Measurements from ENCODE around the gene PHTF2.

The PHTF2 gene

DNA sequence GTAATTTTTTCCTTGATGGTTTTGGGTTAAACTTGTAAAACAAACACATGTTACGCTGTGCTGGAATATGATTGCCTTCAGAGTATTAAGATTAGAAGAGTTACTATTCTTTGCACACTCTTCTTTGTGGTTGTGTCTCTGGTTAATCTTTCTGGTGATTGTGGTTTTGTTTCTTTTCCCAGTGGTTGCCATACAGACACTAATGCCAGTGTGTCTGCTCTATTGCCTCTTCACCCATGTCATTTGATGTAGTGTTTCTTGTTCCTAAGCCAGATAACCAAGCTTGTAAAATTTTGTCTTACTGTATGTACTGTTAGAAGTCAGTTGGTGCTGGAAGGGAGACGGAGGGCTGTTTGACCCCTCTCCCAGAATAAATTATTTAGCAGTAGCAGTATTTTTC is 124.8 kb downstream of the PHTF2 start:
- ATAC-seq (ENCODE audit: insufficient read depth, low read depth) (peak; percentile 72), DNase-seq (no peak)
- Histone ChIP-seq H3K79me2 (ENCODE audit: insufficient read depth, low read length) (no peaks in the 10 kb centered on the region), H3K4me2 (ENCODE audit: insufficient read depth, low read length) (no peak overlapping the region), H4K20me1 (ENCODE audit: insufficient read depth, low read length) (no peaks in the 10 kb centered on the region), H3K27me3 (ENCODE audit: insufficient read depth, low read length, poor library complexity) (no peaks in the 10 kb centered on the region), H3K4me1 (ENCODE audit: insufficient read depth, low read length) (peaks cover 6% of the 10 kb centered on the region; the same call in 1 of the 2 replicates), H2AFZ (ENCODE audit: low read depth, low read length) (no peak overlapping the region), H3K27ac (ENCODE audit: low read length) (no peak overlapping the region), H3K36me3 (ENCODE audit: insufficient read depth, low read length) (peaks cover 39% of the 10 kb centered on the region; the same call in 1 of the 2 replicates), H3K4me3 (ENCODE audit: low read depth in 1 of 2, low read length in 2 of 2) (no peak overlapping the region), H3K9ac (ENCODE audit: low read depth, low read length) (no peak overlapping the region), H3K9me3 (ENCODE audit: insufficient read depth, low read length, severe bottlenecking) (no peaks in the 10 kb centered on the region)
- no peak for TF ChIP-seq EZH2 (IDR thresholded peaks at IDR 0.05; ENCODE audit: borderline replicate concordance, low read depth, low read length, severe bottlenecking)
- TF ChIP-seq, protein P1, sequence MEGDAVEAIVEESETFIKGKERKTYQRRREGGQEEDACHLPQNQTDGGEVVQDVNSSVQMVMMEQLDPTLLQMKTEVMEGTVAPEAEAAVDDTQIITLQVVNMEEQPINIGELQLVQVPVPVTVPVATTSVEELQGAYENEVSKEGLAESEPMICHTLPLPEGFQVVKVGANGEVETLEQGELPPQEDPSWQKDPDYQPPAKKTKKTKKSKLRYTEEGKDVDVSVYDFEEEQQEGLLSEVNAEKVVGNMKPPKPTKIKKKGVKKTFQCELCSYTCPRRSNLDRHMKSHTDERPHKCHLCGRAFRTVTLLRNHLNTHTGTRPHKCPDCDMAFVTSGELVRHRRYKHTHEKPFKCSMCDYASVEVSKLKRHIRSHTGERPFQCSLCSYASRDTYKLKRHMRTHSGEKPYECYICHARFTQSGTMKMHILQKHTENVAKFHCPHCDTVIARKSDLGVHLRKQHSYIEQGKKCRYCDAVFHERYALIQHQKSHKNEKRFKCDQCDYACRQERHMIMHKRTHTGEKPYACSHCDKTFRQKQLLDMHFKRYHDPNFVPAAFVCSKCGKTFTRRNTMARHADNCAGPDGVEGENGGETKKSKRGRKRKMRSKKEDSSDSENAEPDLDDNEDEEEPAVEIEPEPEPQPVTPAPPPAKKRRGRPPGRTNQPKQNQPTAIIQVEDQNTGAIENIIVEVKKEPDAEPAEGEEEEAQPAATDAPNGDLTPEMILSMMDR (IDR thresholded peaks at IDR 0.05; ENCODE audit: borderline replicate concordance, extremely low read depth, low read length, poor library complexity, severe bottlenecking) = no peak

DNA sequence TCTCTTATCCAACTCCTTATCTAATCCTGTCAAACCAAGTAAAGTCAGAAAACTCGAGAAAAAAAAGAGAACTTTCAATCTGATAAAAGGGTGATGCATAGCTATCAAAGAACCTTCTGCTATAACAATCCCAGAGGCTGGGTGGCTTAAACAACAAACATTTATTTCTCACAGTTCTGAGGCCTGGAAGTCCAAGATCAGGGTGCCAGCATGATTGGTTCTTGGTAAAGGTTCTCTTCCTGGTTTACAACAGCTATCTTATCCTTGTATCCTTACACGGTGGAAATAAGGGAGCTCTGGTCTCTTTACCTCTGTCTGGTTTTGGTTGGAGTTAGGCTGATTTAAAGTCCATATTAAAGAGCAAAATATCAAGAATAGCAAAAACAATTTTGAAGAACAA is 131.9 kb downstream of the PHTF2 start:
- H3K9me3 ChIP-seq (ENCODE audit: insufficient read depth, low read length, severe bottlenecking) = no peaks in the 10 kb centered on the region
- H3K4me1 ChIP-seq (ENCODE audit: insufficient read depth, low read length) = peaks cover 4% of the 10 kb centered on the region; the same call in 1 of the 2 replicates
- no peak overlapping the region for H3K4me2 ChIP-seq (ENCODE audit: insufficient read depth, low read length)
- no peaks in the 10 kb centered on the region for H4K20me1 ChIP-seq (ENCODE audit: insufficient read depth, low read length)
- H3K36me3 ChIP-seq (ENCODE audit: insufficient read depth, low read length) = peaks cover 30% of the 10 kb centered on the region; the same call in 1 of the 2 replicates
- no peak overlapping the region for H3K9ac ChIP-seq (ENCODE audit: low read depth, low read length)
- H3K27ac ChIP-seq (ENCODE audit: low read length) = no peak overlapping the region
- H3K79me2 ChIP-seq (ENCODE audit: insufficient read depth, low read length) = no peaks in the 10 kb centered on the region
- no peak overlapping the region for H3K4me3 ChIP-seq (ENCODE audit: low read depth in 1 of 2, low read length in 2 of 2)
- TF ChIP-seq, protein P1 (IDR thresholded peaks at IDR 0.05; ENCODE audit: borderline replicate concordance, extremely low read depth, low read length, poor library complexity, severe bottlenecking) = no peak
- TF ChIP-seq EZH2 (IDR thresholded peaks at IDR 0.05; ENCODE audit: borderline replicate concordance, low read depth, low read length, severe bottlenecking) = no peak
- H2AFZ ChIP-seq (ENCODE audit: low read depth, low read length) = no peak overlapping the region
- DNase-seq = no peak
- ATAC-seq (ENCODE audit: insufficient read depth, low read depth) = no peak
- H3K27me3 ChIP-seq (ENCODE audit: insufficient read depth, low read length, poor library complexity) = no peaks in the 10 kb centered on the region

DNA sequence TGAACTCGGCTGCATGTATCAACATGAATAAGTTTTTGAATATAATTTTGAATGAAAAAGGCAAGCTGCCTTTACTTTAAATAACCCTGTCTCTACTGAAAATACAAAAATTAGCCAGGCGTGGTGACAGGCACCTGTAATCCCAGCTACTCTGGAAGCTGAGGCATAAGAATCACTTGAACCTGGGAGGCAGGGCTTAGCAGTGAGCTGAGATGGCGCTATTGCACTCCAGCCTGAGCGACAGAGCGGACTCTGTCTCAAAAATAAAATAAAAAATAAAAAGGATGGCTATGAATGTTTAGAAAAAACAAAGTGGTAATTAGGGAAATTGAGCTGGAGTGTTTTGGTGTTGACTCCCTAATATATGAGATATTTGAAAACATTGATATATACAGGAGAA is 133.3 kb downstream of the PHTF2 start:
- Histone ChIP-seq H3K27ac (ENCODE audit: low read length) (no peak overlapping the region), H3K79me2 (ENCODE audit: insufficient read depth, low read length) (no peaks in the 10 kb centered on the region), H3K4me3 (ENCODE audit: low read depth in 1 of 2, low read length in 2 of 2) (no peak overlapping the region), H3K36me3 (ENCODE audit: insufficient read depth, low read length) (peaks cover 26% of the 10 kb centered on the region; the same call in 1 of the 2 replicates), H3K4me1 (ENCODE audit: insufficient read depth, low read length) (peaks cover 7% of the 10 kb centered on the region; the same call in 1 of the 2 replicates), H2AFZ (ENCODE audit: low read depth, low read length) (no peak overlapping the region), H3K9ac (ENCODE audit: low read depth, low read length) (no peak overlapping the region), H3K4me2 (ENCODE audit: insufficient read depth, low read length) (no peak overlapping the region), H3K27me3 (ENCODE audit: insufficient read depth, low read length, poor library complexity) (no peaks in the 10 kb centered on the region), H3K9me3 (ENCODE audit: insufficient read depth, low read length, severe bottlenecking) (no peaks in the 10 kb centered on the region), H4K20me1 (ENCODE audit: insufficient read depth, low read length) (no peaks in the 10 kb centered on the region)
- TF ChIP-seq, protein P1 (IDR thresholded peaks at IDR 0.05; ENCODE audit: borderline replicate concordance, extremely low read depth, low read length, poor library complexity, severe bottlenecking) = no peak
- TF ChIP-seq EZH2 (IDR thresholded peaks at IDR 0.05; ENCODE audit: borderline replicate concordance, low read depth, low read length, severe bottlenecking) = no peak
- ATAC-seq (ENCODE audit: insufficient read depth, low read depth) (no peak), DNase-seq (no peak)

Measured in DND-41 (cell line).